H9 (cell line): ENCODE results near the gene PPFIBP1. TPM values are rescaled to one million over a fixed set of nuclear protein-coding genes. Genes with fewer than 3 reads are reported as not detected.

Experiments
- DNase-seq: peaks from one replicate; pipeline ENCODE4 v3.0.0-alpha.2; 2017
- H2AFZ ChIP-seq: one replicate; pipeline ENCODE4 v1.6.1; 2013; ENCODE audit warnings: mild to moderate bottlenecking, low read length, control low read depth, moderate library complexity
- H2AK5ac ChIP-seq: 2 replicates; pipeline ENCODE4 v1.6.1; 2013; ENCODE audit warnings: low read length, control low read depth, mixed read lengths; ENCODE audit not compliant: insufficient read length
- H2BK120ac ChIP-seq: one replicate; pipeline ENCODE4 v1.6.1; 2013; ENCODE audit warnings: low read depth, mild to moderate bottlenecking, low read length, control low read depth, inconsistent platforms; ENCODE audit not compliant: poor library complexity, severe bottlenecking
- H2BK12ac ChIP-seq: 2 replicates; pipeline ENCODE4 v1.6.1; 2013; ENCODE audit warnings: low read length, control low read depth, mixed read lengths, low read depth; ENCODE audit not compliant: insufficient read length
- H2BK15ac ChIP-seq: 2 replicates; pipeline ENCODE4 v1.6.1; 2013; ENCODE audit warnings: low read depth, low read length, control low read depth
- H2BK20ac ChIP-seq: one replicate; pipeline ENCODE4 v1.6.1; 2013; ENCODE audit warnings: low read depth, mild to moderate bottlenecking, low read length, control low read depth, inconsistent platforms; ENCODE audit not compliant: poor library complexity, severe bottlenecking
- H2BK5ac ChIP-seq: 2 replicates; pipeline ENCODE4 v1.6.1; 2013; ENCODE audit warnings: low read length, control low read depth, mixed read lengths; ENCODE audit not compliant: insufficient read length
- H3K14ac ChIP-seq: 2 replicates; pipeline ENCODE4 v1.6.1; 2013; ENCODE audit warnings: low read length, control low read depth; ENCODE audit not compliant: insufficient read depth
- H3K18ac ChIP-seq: 2 replicates; pipeline ENCODE4 v1.6.1; 2013; ENCODE audit warnings: low read depth, mild to moderate bottlenecking, mixed read lengths, low read length, control low read depth; ENCODE audit not compliant: insufficient read length
- H3K23ac ChIP-seq: 2 replicates; pipeline ENCODE4 v1.6.1; 2013; ENCODE audit warnings: low read length, control low read depth, mixed read lengths, low read depth; ENCODE audit not compliant: insufficient read length
- H3K23me2 ChIP-seq: 2 replicates; pipeline ENCODE4 v1.6.1; 2013; ENCODE audit warnings: low read depth, mild to moderate bottlenecking, mixed read lengths, low read length, control low read depth; ENCODE audit not compliant: insufficient read length, poor library complexity, severe bottlenecking
- H3K27ac ChIP-seq: 2 replicates; pipeline ENCODE4 v1.5.1; 2013; ENCODE audit warnings: low read length, control low read depth, mixed read lengths, low read depth; ENCODE audit not compliant: insufficient read length
- H3K27me3 ChIP-seq: 2 replicates; pipeline ENCODE4 v1.6.1; 2013; ENCODE audit warnings: low read length, control low read depth, inconsistent platforms; ENCODE audit not compliant: insufficient read depth
- H3K4ac ChIP-seq: 2 replicates; pipeline ENCODE4 v1.6.1; 2013; ENCODE audit warnings: low read depth, mild to moderate bottlenecking, control low read depth, inconsistent platforms, low read length, moderate library complexity
- H3K4me1 ChIP-seq: 2 replicates; pipeline ENCODE4 v1.6.1; 2013; ENCODE audit warnings: low read length, control low read depth, inconsistent platforms; ENCODE audit not compliant: insufficient read depth
- H3K4me2 ChIP-seq: 2 replicates; pipeline ENCODE4 v1.6.1; 2013; ENCODE audit warnings: low read length, control low read depth, mixed read lengths; ENCODE audit not compliant: insufficient read length, insufficient read depth
- H3K56ac ChIP-seq: 2 replicates; pipeline ENCODE4 v1.6.1; 2013; ENCODE audit warnings: low read depth, mild to moderate bottlenecking, mixed read lengths, low read length, control low read depth; ENCODE audit not compliant: insufficient read length
- H3K79me1 ChIP-seq: 2 replicates; pipeline ENCODE4 v1.6.1; 2013; ENCODE audit warnings: low read depth, mild to moderate bottlenecking, moderate library complexity, low read length, control low read depth, inconsistent platforms; ENCODE audit not compliant: insufficient read depth, poor library complexity, severe bottlenecking
- H3K79me2 ChIP-seq: 2 replicates; pipeline ENCODE4 v1.6.1; 2013; ENCODE audit warnings: low read length, control low read depth, inconsistent platforms; ENCODE audit not compliant: insufficient read depth
- H3K9ac ChIP-seq: 2 replicates; pipeline ENCODE4 v1.6.1; 2013; ENCODE audit warnings: low read length, control low read depth, mixed read lengths; ENCODE audit not compliant: insufficient read length; ENCODE audit errors: extremely low read depth
- H3K9me3 ChIP-seq: one replicate; pipeline ENCODE4 v1.6.1; 2013; ENCODE audit warnings: low read depth, low read length, inconsistent platforms; ENCODE audit not compliant: control insufficient read depth
- H3T11ph ChIP-seq: one replicate; pipeline ENCODE4 v1.6.1; 2013; ENCODE audit warnings: mild to moderate bottlenecking, low read length, control low read depth, inconsistent platforms
- H4K20me1 ChIP-seq: one replicate; pipeline ENCODE4 v1.6.1; 2013; ENCODE audit not compliant: control insufficient read depth, insufficient read length, insufficient read depth
- H4K5ac ChIP-seq: 2 replicates; pipeline ENCODE4 v1.6.1; 2013; ENCODE audit warnings: low read depth, mild to moderate bottlenecking, mixed read lengths, low read length, control low read depth; ENCODE audit not compliant: insufficient read length
- H4K8ac ChIP-seq: replicated peaks from 2 replicates; pipeline ENCODE4 v1.6.1; 2013; ENCODE audit warnings: low read length, control low read depth, mixed read lengths, low read depth; ENCODE audit not compliant: insufficient read length
- H4K91ac ChIP-seq: 2 replicates; pipeline ENCODE4 v1.6.1; 2013; ENCODE audit warnings: low read depth, mild to moderate bottlenecking, moderate library complexity, mixed read lengths, low read length, control low read depth; ENCODE audit not compliant: insufficient read length
- H3K27ac Mint-ChIP-seq, 3 experiments: 2 replicates in 2 of 3; 3 replicates in 1 of 3; pipeline ENCODE4 v1.8.0; 2020 to 2021; ENCODE audit warnings: mixed read lengths in 3 of 3, mild to moderate bottlenecking in 1 of 3, moderate library complexity in 1 of 3
- H3K27me3 Mint-ChIP-seq: 2 replicates; pipeline ENCODE4 v1.8.0; 2021; ENCODE audit warnings: low read depth, mild to moderate bottlenecking, moderate library complexity, mixed read lengths
- H3K36me3 Mint-ChIP-seq, 3 experiments: 2 replicates in 2 of 3; 3 replicates in 1 of 3; pipeline ENCODE4 v1.8.0; 2020 to 2021; ENCODE audit warnings: low read depth in 3 of 3, mixed read lengths in 3 of 3; ENCODE audit not compliant: insufficient read depth in 1 of 3
- H3K4me1 Mint-ChIP-seq, 2 experiments: 2 replicates each; pipeline ENCODE4 v1.8.0; 2020; ENCODE audit warnings: mixed read lengths in 2 of 2
- H3K4me3 Mint-ChIP-seq, 2 experiments: 2 replicates in 1 of 2; 3 replicates in 1 of 2; pipeline ENCODE4 v1.8.0; 2020 to 2021; ENCODE audit warnings: mild to moderate bottlenecking in 2 of 2, mixed read lengths in 2 of 2, moderate library complexity in 1 of 2
- H3K9me3 Mint-ChIP-seq, 2 experiments: 2 replicates in 1 of 2; 3 replicates in 1 of 2; pipeline ENCODE4 v1.8.0; 2020; ENCODE audit warnings: mild to moderate bottlenecking in 2 of 2, mixed read lengths in 2 of 2, moderate library complexity in 1 of 2
- WGBS: extraction: QIAGEN DNeasy Blood & Tissue Kit; methylation state at CpG from one replicate; pipeline ENCODE4 v1.1.7; 2013; ENCODE audit warnings: missing lambda C conversion rate, low lambda C conversion rate, mixed read lengths; ENCODE audit not compliant: insufficient read length; ENCODE audit errors: extremely low coverage; 5-methylcytosine and 5-hydroxymethylcytosine counted together
- total RNA-seq: library from RNA; stranded (reverse); gene quantifications from 2 replicates; pipeline ENCODE4 v1.2.1, GENCODE V29; 2021
- TF ChIP-seq, protein P1 (sequence below): fragments of 200-600 bp; sonication (generic); conservative IDR thresholded peaks from 3 replicates; pipeline ENCODE4 v1.8.0; 2021; ENCODE audit warnings: antibody characterized with exemption, mild to moderate bottlenecking

The PPFIBP1 gene
- total RNA-seq, 1 experiment from 2014 or later = 29.2 TPM

DNA sequence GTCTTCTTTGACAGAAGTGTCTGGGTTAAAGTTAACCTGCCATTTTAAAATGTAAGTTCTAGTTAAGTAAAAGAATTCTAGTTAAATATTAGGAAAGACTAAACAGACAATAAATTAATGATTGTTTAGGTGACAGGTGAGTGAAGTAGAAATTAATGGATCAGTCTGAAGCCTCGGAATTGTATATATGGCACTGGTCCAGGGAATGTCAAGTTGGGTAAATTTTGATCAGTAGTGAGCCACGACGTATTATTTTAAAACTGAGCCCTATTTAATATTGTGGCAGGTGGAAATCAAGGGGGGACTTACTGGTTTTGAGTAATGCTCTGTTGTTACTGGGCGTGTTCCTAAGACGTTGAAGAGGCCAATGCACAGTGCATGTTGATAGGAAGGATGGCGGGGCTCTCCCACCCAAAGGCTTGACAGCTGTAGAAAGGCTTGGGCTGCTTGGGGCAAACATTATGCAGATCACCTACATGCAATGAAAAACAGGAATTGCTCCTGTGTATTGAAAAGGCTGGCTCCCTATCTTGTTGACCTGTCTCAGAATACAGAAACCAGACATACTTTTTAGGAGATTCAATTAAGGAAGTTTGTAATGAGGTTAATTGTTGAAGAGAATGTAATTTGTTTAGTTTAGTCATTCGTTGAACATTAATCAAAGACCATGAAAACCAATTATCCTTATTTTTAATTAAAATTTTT lies 5.9 kb upstream of the PPFIBP1 start:
- Histone ChIP-seq H2BK120ac (no peak overlapping the region), H3K9me3 (no peaks in the 10 kb centered on the region), H4K20me1 (no peaks in the 10 kb centered on the region), H3K4me1 (peaks cover 12% of the 10 kb centered on the region; the same call in 1 of the 2 replicates), H3T11ph (no peak overlapping the region), H3K79me2 (0 out of 2 replicates have a peak, but pooled peaks cover 2% of the 10 kb centered on the region), H2BK15ac (no peak overlapping the region), H3K23me2 (no peaks in the 10 kb centered on the region), H3K14ac (no peak overlapping the region), H3K4me2 (no peak overlapping the region), H4K5ac (no peak overlapping the region), H3K9ac (no peak overlapping the region), H3K4ac (no peak overlapping the region), H3K79me1 (no peaks in the 10 kb centered on the region), H3K18ac (no peak overlapping the region), H3K56ac (no peak overlapping the region), H2BK12ac (no peak overlapping the region), H4K8ac (no peak overlapping the region), H2BK5ac (no peak overlapping the region), H3K27me3 (no peaks in the 10 kb centered on the region), H3K27ac (no peak overlapping the region), H2AK5ac (no peak overlapping the region), H3K23ac (no peak overlapping the region), H2AFZ (no peak overlapping the region), H2BK20ac (no peak overlapping the region), H4K91ac (no peak overlapping the region)
- Mint-ChIP-seq H3K4me1 (peaks cover 20 to 23% of the 10 kb centered on the region in 2 experiments), H3K27me3 (peaks cover 13% of the 10 kb centered on the region), H3K4me3 (no peak overlapping the region), H3K27ac (no peak overlapping the region), H3K9me3 (no peaks in the 10 kb centered on the region), H3K36me3 (peaks cover 0 to 1% (median 0%) of the 10 kb centered on the region in 3 experiments; a peak in 1 of 7 replicates)
- no CpG with 5 or more reads among the region's 7 CpGs for WGBS
- no peak for DNase-seq
- TF ChIP-seq, protein P1, sequence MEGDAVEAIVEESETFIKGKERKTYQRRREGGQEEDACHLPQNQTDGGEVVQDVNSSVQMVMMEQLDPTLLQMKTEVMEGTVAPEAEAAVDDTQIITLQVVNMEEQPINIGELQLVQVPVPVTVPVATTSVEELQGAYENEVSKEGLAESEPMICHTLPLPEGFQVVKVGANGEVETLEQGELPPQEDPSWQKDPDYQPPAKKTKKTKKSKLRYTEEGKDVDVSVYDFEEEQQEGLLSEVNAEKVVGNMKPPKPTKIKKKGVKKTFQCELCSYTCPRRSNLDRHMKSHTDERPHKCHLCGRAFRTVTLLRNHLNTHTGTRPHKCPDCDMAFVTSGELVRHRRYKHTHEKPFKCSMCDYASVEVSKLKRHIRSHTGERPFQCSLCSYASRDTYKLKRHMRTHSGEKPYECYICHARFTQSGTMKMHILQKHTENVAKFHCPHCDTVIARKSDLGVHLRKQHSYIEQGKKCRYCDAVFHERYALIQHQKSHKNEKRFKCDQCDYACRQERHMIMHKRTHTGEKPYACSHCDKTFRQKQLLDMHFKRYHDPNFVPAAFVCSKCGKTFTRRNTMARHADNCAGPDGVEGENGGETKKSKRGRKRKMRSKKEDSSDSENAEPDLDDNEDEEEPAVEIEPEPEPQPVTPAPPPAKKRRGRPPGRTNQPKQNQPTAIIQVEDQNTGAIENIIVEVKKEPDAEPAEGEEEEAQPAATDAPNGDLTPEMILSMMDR = no peak
